GM19372 (cell line): ENCODE measurements around the gene TYW5.

Source experiments
- ATAC-seq: cut with Tn5 transposase; IDR thresholded peaks from one replicate; pipeline ENCODE4 v1.9.1; 2021; ENCODE audit warnings: mild to moderate bottlenecking, low read depth, moderate library complexity; ENCODE audit not compliant: unreplicated experiment

TYW5 gene, protein sequence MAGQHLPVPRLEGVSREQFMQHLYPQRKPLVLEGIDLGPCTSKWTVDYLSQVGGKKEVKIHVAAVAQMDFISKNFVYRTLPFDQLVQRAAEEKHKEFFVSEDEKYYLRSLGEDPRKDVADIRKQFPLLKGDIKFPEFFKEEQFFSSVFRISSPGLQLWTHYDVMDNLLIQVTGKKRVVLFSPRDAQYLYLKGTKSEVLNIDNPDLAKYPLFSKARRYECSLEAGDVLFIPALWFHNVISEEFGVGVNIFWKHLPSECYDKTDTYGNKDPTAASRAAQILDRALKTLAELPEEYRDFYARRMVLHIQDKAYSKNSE

DNA sequence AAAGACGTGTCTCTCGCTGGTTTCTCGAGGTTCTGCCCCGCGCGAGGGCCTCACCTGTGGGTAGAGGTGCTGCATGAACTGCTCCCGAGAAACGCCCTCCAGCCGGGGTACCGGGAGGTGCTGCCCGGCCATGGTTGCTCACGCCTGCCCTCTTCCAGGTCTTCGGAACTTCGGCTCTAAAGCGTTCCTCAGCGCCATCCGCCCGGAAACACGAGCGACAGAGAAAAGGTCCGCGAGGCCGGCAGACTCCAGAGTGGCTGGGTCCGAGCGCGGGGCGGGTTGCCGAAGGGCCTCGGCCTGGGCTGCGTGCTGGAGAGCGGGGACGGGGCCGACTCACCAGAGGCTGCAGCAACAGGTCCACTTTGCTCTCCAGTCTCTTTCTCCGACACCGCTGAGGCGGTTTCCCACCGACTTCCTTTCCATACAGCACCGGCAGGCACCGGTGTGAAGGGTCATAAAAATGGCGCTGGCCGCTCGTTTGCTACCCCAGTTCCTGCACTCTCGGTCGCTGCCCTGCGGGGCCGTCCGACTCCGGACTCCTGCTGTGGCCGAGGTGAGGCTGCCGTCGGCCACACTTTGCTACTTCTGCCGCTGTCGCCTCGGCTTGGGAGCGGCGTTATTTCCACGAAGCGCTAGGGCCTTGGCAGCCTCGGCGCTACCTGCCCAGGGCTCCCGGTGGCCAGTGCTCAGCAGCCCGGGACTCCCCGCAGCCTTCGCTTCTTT is at the start of gene TYW5, which contains the start of gene MAIP1:
Gene TYW5 (minus strand): TSS at position 153 of the 723 bp plus-strand sequence. CDS start 21 bp downstream, at position 132.
Gene MAIP1 (plus strand): TSS at position 244 of the 723 bp plus-strand sequence. CDS start 217 bp downstream, at position 461.
- peak; percentile 80 for ATAC-seq

GRCh38 chr2:200003444-200003843 is 48.2 kb upstream of the TYW5 start:
- no peak for ATAC-seq

- no peak for ATAC-seq
These were observed 45.3 kb upstream of the TYW5 start for GRCh38 chr2:200000444-200001163.

- no peak for ATAC-seq
These were observed 43.9 kb upstream of the TYW5 start for GRCh38 chr2:199999166-199999565.

- no peak for ATAC-seq
These were observed 42.0 kb upstream of the TYW5 start for GRCh38 chr2:199997296-199997695.

- no peak for ATAC-seq
These were observed 39.6 kb upstream of the TYW5 start for GRCh38 chr2:199994896-199995295.

DNA sequence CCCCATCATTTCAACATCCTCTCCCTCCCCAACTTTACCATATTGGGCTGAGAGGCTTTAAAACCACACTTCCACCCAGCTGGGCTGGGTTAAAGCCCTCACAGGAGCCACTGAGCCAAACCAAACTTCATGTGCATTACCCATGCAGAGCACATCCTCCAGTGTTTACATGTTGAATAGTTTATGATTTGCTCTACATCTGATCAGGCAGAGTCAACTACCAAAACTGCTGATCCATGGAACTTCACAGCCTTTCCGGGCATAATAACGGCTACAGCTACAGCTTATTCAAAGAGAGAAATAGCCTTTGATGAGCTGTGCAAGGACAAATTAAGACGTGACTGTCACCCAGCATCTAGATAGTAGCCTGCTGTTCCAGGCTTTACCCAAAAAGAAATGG is 39.1 kb upstream of the TYW5 start:
- ATAC-seq = no peak

DNA sequence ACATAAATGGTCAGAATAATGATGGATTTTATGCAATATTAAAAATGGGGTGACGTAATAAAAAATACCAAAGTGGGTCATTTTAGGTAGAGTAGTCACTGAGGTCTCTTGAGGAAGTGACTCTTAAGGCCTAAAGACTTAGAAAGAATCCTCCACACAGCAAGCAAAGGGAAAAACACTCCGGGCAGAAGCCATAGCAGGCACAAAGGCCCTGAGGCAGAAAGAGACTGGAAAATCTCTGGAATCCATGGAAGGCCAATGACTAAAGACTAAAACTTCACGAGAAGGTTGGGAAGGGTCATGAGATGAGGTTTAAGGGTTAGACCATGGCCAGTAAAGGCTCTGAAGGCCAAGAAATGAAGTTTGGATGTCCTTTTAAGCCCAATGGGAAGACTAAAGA is 37.0 kb upstream of the TYW5 start:
- no peak for ATAC-seq

- ATAC-seq = no peak
These were observed 36.4 kb upstream of the TYW5 start for GRCh38 chr2:199991691-199992090.

DNA sequence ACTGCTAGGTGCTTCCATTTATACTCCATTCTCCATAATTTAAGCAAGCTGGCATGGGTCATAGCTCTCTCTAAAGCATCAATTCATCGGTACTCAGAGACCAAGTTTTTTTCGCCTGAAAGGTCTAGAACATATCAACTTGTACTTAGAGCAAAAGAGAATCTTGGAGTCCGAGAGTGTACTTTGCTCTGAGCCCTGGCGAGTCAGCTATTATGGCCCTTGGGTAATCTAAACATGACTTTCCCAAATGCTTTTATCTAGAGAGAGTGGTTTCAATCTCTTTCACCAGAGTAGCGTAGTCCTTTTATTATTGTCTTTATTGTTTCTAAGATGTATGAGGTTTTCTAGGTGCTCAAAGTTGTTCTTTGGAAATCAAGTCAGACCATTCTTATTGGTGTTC is 34.5 kb upstream of the TYW5 start:
- ATAC-seq = no peak

DNA sequence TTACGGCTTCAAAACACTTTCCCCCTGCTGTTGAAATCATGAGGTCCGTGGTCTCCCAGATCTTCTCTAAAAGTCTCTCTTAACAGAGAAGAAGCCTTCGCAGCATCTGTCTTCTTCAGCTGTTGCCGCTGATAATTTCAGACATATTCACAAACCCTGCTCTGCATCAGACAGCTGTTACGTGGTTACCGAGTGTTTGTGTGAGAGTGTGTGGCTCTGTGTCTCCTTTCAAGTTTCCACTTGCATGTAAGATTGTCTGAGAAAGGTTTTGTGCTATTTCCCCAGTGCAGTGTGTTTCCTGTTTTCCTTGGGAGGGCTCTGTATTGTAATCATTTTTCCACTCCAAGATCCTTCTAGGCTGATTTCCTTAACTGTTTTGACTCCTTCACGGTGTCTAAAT is 32.9 kb upstream of the TYW5 start:
- no peak for ATAC-seq

- no peak for ATAC-seq
These were observed 32.3 kb upstream of the TYW5 start for GRCh38 chr2:199987586-199987985.

GRCh38 chr2:199985625-199986207 is 30.4 kb upstream of the TYW5 start:
- ATAC-seq = peak; percentile 52

DNA sequence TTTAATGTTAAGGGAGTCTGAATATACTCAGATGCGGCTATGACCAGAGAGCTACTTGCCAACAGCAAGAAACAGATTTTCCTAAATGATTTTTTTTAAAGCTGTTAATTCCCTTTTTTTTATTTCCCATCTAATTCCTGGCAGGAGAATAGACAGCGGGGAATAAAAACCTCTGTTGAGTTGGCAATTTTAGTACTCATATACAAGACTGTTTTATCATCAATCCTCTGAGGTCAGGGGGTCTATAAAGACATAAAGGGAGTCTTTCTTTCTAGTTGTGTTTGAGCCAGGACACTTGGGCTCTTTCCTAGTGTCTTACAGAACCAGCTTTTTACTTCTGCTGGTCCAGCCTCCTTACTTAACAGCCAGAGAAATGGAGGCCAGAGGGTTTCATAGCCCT is 29.5 kb upstream of the TYW5 start:
- ATAC-seq = no peak

DNA sequence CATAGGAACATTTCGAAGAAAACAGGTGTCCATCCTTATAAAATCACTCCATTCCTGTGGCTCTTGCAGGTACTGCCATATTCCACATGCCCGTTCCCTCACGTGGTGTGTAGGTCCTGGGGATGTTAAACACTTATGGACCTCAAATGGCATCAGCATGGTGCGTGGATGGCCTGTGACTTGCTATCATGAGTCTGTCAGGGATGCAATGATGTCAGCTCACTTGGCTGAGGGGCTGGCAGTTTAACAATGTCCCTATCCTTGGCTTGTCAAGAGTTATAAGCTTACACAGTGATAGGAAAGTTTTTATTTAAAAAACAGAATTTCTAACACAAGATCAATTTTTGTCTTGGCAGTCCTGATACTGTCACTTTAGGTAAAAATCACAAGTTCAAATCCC is 28.9 kb upstream of the TYW5 start:
- ATAC-seq = no peak

DNA sequence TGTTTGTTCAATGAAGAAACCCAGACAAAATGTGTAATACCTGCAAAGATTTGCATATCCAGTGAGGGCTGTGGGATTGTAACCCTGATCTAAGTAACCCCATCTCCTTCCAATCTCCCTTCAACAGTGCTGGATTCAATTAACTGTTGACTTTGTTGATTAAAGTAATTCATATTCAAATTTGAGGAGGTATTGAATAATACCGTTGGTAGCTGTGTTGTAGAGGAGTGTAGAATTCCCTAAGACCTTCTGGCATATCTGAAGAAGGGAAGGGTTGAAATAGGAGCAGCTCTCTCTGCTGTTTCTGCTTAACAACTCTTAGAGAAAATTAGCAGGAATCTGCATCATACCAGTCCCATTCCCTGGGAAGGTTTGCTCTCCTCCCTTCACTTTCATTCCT is 28.2 kb upstream of the TYW5 start:
- no peak for ATAC-seq

- ATAC-seq = no peak
These were observed 27.0 kb upstream of the TYW5 start for GRCh38 chr2:199982126-199982843.

DNA sequence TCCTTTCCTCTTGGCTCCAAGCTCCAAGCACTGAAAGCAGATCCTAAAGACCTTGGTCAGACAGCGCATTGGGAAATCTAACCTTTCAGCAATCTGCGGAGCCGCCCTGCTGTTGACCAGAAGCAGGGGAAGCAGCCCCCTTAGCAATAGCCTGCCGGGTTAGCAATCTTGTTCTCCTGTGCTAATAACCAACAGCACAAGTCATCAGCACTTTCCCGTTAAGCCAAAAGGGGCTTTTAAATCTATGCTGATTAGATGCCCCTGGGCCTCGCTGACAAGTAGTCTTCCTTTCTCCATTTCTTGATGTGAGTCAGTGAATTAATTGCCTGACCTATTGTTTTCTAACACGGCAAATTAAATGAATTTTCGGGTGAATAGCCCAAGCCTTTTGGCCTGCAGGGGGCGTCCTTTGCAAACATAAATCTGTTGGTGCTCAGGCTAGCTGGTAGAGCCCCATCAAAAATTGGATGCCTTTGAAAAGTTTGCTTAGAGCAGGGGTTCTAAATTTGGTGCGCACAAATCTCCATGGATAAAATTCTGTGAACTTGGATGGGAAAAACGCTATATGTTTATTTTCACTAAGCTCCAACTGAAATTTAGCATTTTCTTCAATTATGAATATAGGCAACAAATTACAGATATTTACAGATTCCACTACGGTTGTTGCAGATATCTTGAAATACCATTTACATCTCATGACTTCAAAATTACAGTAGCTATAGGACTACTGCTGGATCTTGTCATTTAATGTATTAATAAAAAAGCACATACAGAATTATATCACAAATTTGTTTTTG is 24.7 kb upstream of the TYW5 start:
- ATAC-seq = no peak

GRCh38 chr2:199979398-199979797 is 24.1 kb upstream of the TYW5 start:
- ATAC-seq = no peak
